Hepatocyte (in vitro differentiated cells): Measurements from ENCODE around the gene CATSPER3. TPM values are rescaled to one million over a fixed set of nuclear protein-coding genes. Genes with fewer than 3 reads are reported as not detected.

ENCODE experiments used
- DNase-seq: peaks from one replicate; pipeline ENCODE4 v3.0.0-alpha.2; 2016; ENCODE audit warnings: low spot score
- H2AFZ ChIP-seq: fragments of 200-600 bp; sonication (generic); 2 replicates; pipeline ENCODE4 v1.6.0; 2016; ENCODE audit warnings: antibody characterized with exemption, mild to moderate bottlenecking
- H3K27ac ChIP-seq: fragments of 200-600 bp; sonication (generic); 2 replicates; pipeline ENCODE4 v1.5.1; 2016; ENCODE audit warnings: mild to moderate bottlenecking
- H3K27me3 ChIP-seq: fragments of 200-600 bp; sonication (generic); 2 replicates; pipeline ENCODE4 v1.6.1; 2016
- H3K36me3 ChIP-seq: fragments of 200-600 bp; sonication (generic); replicated peaks from 2 replicates; pipeline ENCODE4 v1.5.1; 2016; ENCODE audit warnings: low read depth; ENCODE audit not compliant: insufficient read depth
- H3K4me1 ChIP-seq: fragments of 200-600 bp; sonication (generic); 2 replicates; pipeline ENCODE4 v1.5.1; 2016; ENCODE audit warnings: mild to moderate bottlenecking, moderate library complexity; ENCODE audit not compliant: insufficient read depth
- H3K4me2 ChIP-seq: fragments of 200-600 bp; sonication (generic); 2 replicates; pipeline ENCODE4 v1.6.0; 2016
- H3K4me3 ChIP-seq: fragments of 200-600 bp; sonication (generic); 2 replicates; pipeline ENCODE4 v1.5.1; 2016; ENCODE audit warnings: mild to moderate bottlenecking
- H3K79me2 ChIP-seq: fragments of 200-600 bp; sonication (generic); 2 replicates; pipeline ENCODE4 v1.6.0; 2017; ENCODE audit warnings: mild to moderate bottlenecking
- H3K9me2 ChIP-seq: fragments of 200-600 bp; sonication (generic); replicated peaks from 2 replicates; pipeline ENCODE4 v1.6.0; 2017; ENCODE audit warnings: mild to moderate bottlenecking; ENCODE audit not compliant: insufficient read depth
- H3K9me3 ChIP-seq: fragments of 200-600 bp; sonication (generic); 2 replicates; pipeline ENCODE4 v1.5.1; 2016; ENCODE audit warnings: low read depth, mild to moderate bottlenecking
- H4K20me1 ChIP-seq: fragments of 200-600 bp; sonication (generic); 2 replicates; pipeline ENCODE4 v1.6.0; 2016; ENCODE audit warnings: mild to moderate bottlenecking; ENCODE audit not compliant: insufficient read depth, poor library complexity, severe bottlenecking
- CTCF ChIP-seq: fragments of 200-600 bp; sonication (generic); IDR thresholded peaks from 2 replicates; pipeline ENCODE4 v1.5.1; 2016; ENCODE audit warnings: antibody characterized with exemption, mild to moderate bottlenecking; ENCODE audit not compliant: poor library complexity
- EZH2 ChIP-seq: fragments of 200-600 bp; sonication (generic); IDR thresholded peaks from 2 replicates; pipeline ENCODE4 v1.6.1; 2016; ENCODE audit warnings: antibody characterized with exemption, mild to moderate bottlenecking, borderline replicate concordance
- EZH2phosphoT487 ChIP-seq: fragments of 200-600 bp; sonication (generic); IDR thresholded peaks from one replicate; pipeline ENCODE4 v1.6.1; 2018; ENCODE audit warnings: antibody characterized with exemption, mild to moderate bottlenecking, low read depth, moderate library complexity; ENCODE audit not compliant: unreplicated experiment, severe bottlenecking
- WGBS: methylation state at CpG from one replicate; pipeline ENCODE4 v1.1.6; 2016; ENCODE audit warnings: low lambda C conversion rate; ENCODE audit errors: missing lambda C conversion rate; 5-methylcytosine and 5-hydroxymethylcytosine counted together
- polyA plus RNA-seq: library from polyadenylated mRNA; unstranded; fragments of >200 nt; fragmentation: Nextera tagmentation; extraction: Ambion mirVana; gene quantifications from 2 replicates; pipeline ENCODE4 v1.2.1, GENCODE V29; 2016
- total RNA-seq: library from RNA; depleted of rRNA; stranded (reverse); fragments of >200 nt; gene quantifications from 2 replicates; pipeline ENCODE4 v1.2.3, GENCODE V29; 2014

The CATSPER3 gene
- total and polyA plus RNA-seq, 2 experiments from 2014 or later: 0.59 TPM; not detected in 1

GRCh38 chr5:135041145-135041587 is 73.5 kb downstream of the CATSPER3 start:
- Histone ChIP-seq H4K20me1 (no peaks in the 10 kb centered on the region), H2AFZ (no peak overlapping the region), H3K4me3 (no peak overlapping the region), H3K4me1 (peaks cover 20% of the 10 kb centered on the region), H3K27ac (no peak overlapping the region), H3K27me3 (peaks cover 75% of the 10 kb centered on the region), H3K9me3 (no peaks in the 10 kb centered on the region), H3K79me2 (peaks cover 35% of the 10 kb centered on the region), H3K9me2 (no peaks in the 10 kb centered on the region), H3K4me2 (no peak overlapping the region), H3K36me3 (no peaks in the 10 kb centered on the region)
- WGBS: 64% methylated on average over 11 of the region's 12 CpGs
- no peak for DNase-seq
- TF ChIP-seq EZH2phosphoT487: no peak
- TF ChIP-seq CTCF: no peak
- TF ChIP-seq EZH2: no peak

GRCh38 chr5:135041726-135042125 is 74.0 kb downstream of the CATSPER3 start:
- Histone ChIP-seq H3K27me3 (peaks cover 69% of the 10 kb centered on the region), H2AFZ (no peak overlapping the region), H3K27ac (no peak overlapping the region), H3K79me2 (peaks cover 30% of the 10 kb centered on the region), H3K4me2 (no peak overlapping the region), H4K20me1 (no peaks in the 10 kb centered on the region), H3K9me2 (no peaks in the 10 kb centered on the region), H3K4me1 (peaks cover 20% of the 10 kb centered on the region), H3K4me3 (no peak overlapping the region), H3K9me3 (no peaks in the 10 kb centered on the region), H3K36me3 (no peaks in the 10 kb centered on the region)
- no peak for DNase-seq
- TF ChIP-seq CTCF: no peak
- no peak for TF ChIP-seq EZH2
- no peak for TF ChIP-seq EZH2phosphoT487
- WGBS: 83% methylated on average over 3 of the region's 3 CpGs

GRCh38 chr5:135042595-135042994 is 74.9 kb downstream of the CATSPER3 start:
- Histone ChIP-seq H2AFZ (no peak overlapping the region), H3K4me3 (no peak overlapping the region), H3K79me2 (peaks cover 21% of the 10 kb centered on the region), H3K4me2 (no peak overlapping the region), H3K9me2 (no peaks in the 10 kb centered on the region), H3K27me3 (peaks cover 61% of the 10 kb centered on the region), H3K27ac (no peak overlapping the region), H3K4me1 (peaks cover 20% of the 10 kb centered on the region), H4K20me1 (no peaks in the 10 kb centered on the region), H3K36me3 (no peaks in the 10 kb centered on the region), H3K9me3 (no peaks in the 10 kb centered on the region)
- 100% methylated on average over 1 of the region's 1 CpG for WGBS
- no peak for TF ChIP-seq EZH2
- TF ChIP-seq CTCF: no peak
- TF ChIP-seq EZH2phosphoT487: no peak
- DNase-seq: no peak

- no peaks in the 10 kb centered on the region for H3K79me2 ChIP-seq
- H2AFZ ChIP-seq: no peak overlapping the region
- H4K20me1 ChIP-seq: no peaks in the 10 kb centered on the region
- no peak for DNase-seq
- H3K27ac ChIP-seq: no peak overlapping the region
- H3K9me3 ChIP-seq: no peaks in the 10 kb centered on the region
- H3K4me1 ChIP-seq: peaks cover 2% of the 10 kb centered on the region
- H3K27me3 ChIP-seq: peaks cover 38% of the 10 kb centered on the region
- H3K4me3 ChIP-seq: no peak overlapping the region
- no peak overlapping the region for H3K4me2 ChIP-seq
- no peaks in the 10 kb centered on the region for H3K36me3 ChIP-seq
- H3K9me2 ChIP-seq: no peaks in the 10 kb centered on the region
- TF ChIP-seq EZH2 (no peak), EZH2phosphoT487 (no peak), CTCF (no peak)
Observed at GRCh38 chr5:135045488-135045887, 77.8 kb downstream of the CATSPER3 start.
